ENCODE measurements around the gene ADAMTS17. TPM values are rescaled to one million over a fixed set of nuclear protein-coding genes. Genes with fewer than 3 reads are reported as not detected.

Gene ADAMTS17
- polyA plus RNA-seq, 2 of the 4 experiments (the other 2 are of a cell fraction), result 0.05 TPM; not detected in 1

DNA sequence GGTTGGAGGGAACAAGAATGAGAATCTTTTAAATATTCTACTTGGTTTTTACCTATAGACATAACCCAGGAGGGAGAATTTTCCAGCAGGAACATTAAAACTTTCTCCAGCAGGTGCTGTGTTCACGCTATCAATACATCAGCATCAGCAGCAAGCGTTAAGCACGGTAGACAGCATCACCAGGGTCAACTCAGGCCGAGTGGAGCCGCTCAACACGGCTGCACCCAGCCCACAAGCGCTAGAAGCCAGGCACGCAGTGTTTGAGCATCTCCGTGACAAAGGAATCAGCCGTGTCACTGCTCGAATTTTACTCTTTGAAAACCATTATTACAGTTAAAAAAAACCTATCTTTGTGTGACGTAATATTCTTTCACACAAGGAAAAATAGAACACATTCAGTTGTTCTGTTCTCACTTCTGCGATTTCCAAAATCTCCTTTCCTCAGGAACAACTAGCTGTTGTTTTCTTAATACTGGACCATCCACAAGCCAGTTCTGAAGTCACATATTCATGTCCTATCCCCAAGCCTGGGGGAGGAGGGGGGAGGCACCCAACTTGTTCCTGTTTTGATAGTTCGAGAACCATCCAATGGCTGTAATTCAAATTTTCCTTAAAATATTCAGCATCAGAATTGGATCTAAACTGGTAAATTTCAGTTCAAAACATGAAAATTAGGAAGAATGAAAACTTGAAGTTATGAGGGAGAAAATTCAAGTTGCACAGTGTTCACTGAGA, 77.9 kb downstream of the ADAMTS17 start:
- POLR2A ChIA-PET, result no interaction called here
- Histone ChIP-seq H3K4me1 (no peaks in the 10 kb centered on the region), H3K9me3 (peaks cover 4% of the 10 kb centered on the region; the same call in 2 of the 3 replicates), H3K4me2 (no peak overlapping the region), H3K27ac (no peak overlapping the region), H3K4me3 (no peak overlapping the region)
- WGBS (ENCODE audit: missing lambda C conversion rate), result 19% methylated on average over 14 of the region's 14 CpGs
- FAIRE-seq (no peak), DNase-seq (ENCODE audit: low read depth in 1 of 2, low spot score in 1 of 2) (no peak), ATAC-seq (peak in 1 of 2 experiments; percentile 30; a peak in 1 of 6 replicates)
- CTCF ChIA-PET, result no interaction called here
- TF ChIP-seq, protein P1, sequence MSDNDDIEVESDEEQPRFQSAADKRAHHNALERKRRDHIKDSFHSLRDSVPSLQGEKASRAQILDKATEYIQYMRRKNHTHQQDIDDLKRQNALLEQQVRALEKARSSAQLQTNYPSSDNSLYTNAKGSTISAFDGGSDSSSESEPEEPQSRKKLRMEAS (IDR thresholded peaks at IDR 0.05), result no peak
- TF ChIP-seq CTCF (IDR thresholded peaks at IDR 0.05) (no peak), PBX3 (IDR thresholded peaks at IDR 0.05) (no peak), FOXS1 (CRISPR knock-in tag; IDR thresholded peaks at IDR 0.05) (no peak), CBX8 (IDR thresholded peaks at IDR 0.05) (no peak), JUN (IDR thresholded peaks at IDR 0.05) (no peak), ELK1 (IDR thresholded peaks at IDR 0.05; ENCODE audit: low read depth, low read length) (no peak), POLR2A (IDR thresholded peaks at IDR 0.05; ENCODE audit: low read length) (no peak), PHF8 (IDR thresholded peaks at IDR 0.05; ENCODE audit: borderline replicate concordance, low read depth) (no peak), FOSL2 (IDR thresholded peaks at IDR 0.05) (no peak), FOSL2 (CRISPR knock-in tag; IDR thresholded peaks at IDR 0.05) (no peak), EHF (CRISPR knock-in tag; IDR thresholded peaks at IDR 0.05) (no peak), RAD21 (conservative IDR thresholded peaks at IDR 0.05 in 1 of 2, IDR thresholded peaks at IDR 0.05 in 1 of 2) (no peak)
- TF ChIP-seq, protein P2, sequence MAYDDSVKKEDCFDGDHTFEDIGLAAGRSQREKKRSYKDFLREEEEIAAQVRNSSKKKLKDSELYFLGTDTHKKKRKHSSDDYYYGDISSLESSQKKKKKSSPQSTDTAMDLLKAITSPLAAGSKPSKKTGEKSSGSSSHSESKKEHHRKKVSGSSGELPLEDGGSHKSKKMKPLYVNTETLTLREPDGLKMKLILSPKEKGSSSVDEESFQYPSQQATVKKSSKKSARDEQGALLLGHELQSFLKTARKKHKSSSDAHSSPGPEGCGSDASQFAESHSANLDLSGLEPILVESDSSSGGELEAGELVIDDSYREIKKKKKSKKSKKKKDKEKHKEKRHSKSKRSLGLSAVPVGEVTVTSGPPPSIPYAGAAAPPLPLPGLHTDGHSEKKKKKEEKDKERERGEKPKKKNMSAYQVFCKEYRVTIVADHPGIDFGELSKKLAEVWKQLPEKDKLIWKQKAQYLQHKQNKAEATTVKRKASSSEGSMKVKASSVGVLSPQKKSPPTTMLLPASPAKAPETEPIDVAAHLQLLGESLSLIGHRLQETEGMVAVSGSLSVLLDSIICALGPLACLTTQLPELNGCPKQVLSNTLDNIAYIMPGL (CRISPR knock-in tag; IDR thresholded peaks at IDR 0.05; ENCODE audit: borderline replicate concordance), result no peak
- TF ChIP-seq, protein P3, sequence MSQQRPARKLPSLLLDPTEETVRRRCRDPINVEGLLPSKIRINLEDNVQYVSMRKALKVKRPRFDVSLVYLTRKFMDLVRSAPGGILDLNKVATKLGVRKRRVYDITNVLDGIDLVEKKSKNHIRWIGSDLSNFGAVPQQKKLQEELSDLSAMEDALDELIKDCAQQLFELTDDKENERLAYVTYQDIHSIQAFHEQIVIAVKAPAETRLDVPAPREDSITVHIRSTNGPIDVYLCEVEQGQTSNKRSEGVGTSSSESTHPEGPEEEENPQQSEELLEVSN (IDR thresholded peaks at IDR 0.05; ENCODE audit: borderline replicate concordance, low read depth), result no peak

DNA sequence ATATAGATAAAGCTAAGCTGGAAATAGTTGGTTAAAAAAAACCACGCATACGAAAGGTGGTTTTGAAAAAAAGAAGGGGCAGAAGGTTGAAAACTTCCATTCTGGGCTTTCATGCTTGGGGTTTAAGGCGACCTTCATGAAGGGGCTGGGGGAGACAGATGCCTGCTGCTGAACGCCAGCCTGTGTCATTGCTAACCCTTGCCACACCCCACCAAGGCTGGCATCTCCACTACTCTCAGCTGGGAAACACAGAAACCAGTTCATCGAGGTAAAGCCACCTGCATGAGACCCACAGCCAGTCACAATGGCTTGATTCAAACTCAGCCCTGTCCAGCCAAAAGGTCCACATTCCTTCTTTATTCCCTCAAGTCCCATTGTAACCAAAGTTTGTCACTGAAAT, 78.7 kb downstream of the ADAMTS17 start:
- ATAC-seq, result no peak
- no peak for FAIRE-seq
- H3K4me2 ChIP-seq, result no peak overlapping the region
- H3K4me3 ChIP-seq, result no peak overlapping the region
- no peak overlapping the region for H3K27ac ChIP-seq
- TF ChIP-seq CHD2 (IDR thresholded peaks at IDR 0.05; ENCODE audit: low read length, partially characterized antibody) (no peak), KDM1A (IDR thresholded peaks at IDR 0.05; ENCODE audit: low read depth) (no peak), EHF (CRISPR knock-in tag; IDR thresholded peaks at IDR 0.05) (no peak), POLR2A (IDR thresholded peaks at IDR 0.05; ENCODE audit: low read length) (no peak), HEYL (CRISPR knock-in tag; IDR thresholded peaks at IDR 0.05) (no peak), CBX2 (IDR thresholded peaks at IDR 0.05; ENCODE audit: borderline replicate concordance, low read depth) (no peak), BHLHE40 (IDR thresholded peaks at IDR 0.05; ENCODE audit: low read depth, low read length) (no peak), NPAS2 (CRISPR knock-in tag; IDR thresholded peaks at IDR 0.05; ENCODE audit: borderline replicate concordance) (no peak)
- TF ChIP-seq, protein P4, sequence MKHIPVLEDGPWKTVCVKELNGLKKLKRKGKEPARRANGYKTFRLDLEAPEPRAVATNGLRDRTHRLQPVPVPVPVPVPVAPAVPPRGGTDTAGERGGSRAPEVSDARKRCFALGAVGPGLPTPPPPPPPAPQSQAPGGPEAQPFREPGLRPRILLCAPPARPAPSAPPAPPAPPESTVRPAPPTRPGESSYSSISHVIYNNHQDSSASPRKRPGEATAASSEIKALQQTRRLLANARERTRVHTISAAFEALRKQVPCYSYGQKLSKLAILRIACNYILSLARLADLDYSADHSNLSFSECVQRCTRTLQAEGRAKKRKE (CRISPR knock-in tag; IDR thresholded peaks at IDR 0.05; ENCODE audit: low read depth), result no peak
- H3K9me3 ChIP-seq, result peaks cover 11% of the 10 kb centered on the region; the same call in 2 of the 3 replicates
- 20% methylated on average over 5 of the region's 5 CpGs for WGBS (ENCODE audit: missing lambda C conversion rate)
- ChIA-PET POLR2A (no interaction called here), CTCF (no interaction called here)
- H3K4me1 ChIP-seq, result no peaks in the 10 kb centered on the region
- no peak for DNase-seq (ENCODE audit: low read depth in 1 of 2, low spot score in 1 of 2)

Data from A549 (cell line).